OCI-LY7 (cell line): ENCODE results near the gene CHST11.

Experiments used
- CTCF ChIP-seq: fragments of 200-600 bp; sonication (generic); conservative IDR thresholded peaks from 2 replicates; pipeline ENCODE4 v1.5.1; 2014; ENCODE audit warnings: mild to moderate bottlenecking, antibody characterized with exemption, low read length, moderate library complexity, mixed read lengths
- EZH2phosphoT487 ChIP-seq: fragments of 200-600 bp; sonication (generic); IDR thresholded peaks from 2 replicates; pipeline ENCODE4 v1.6.1; 2018; ENCODE audit warnings: low read depth, borderline replicate concordance, mild to moderate bottlenecking, mixed run types, antibody characterized with exemption, low read length, moderate library complexity, mixed read lengths

- TF ChIP-seq CTCF = no peak
- no peak for TF ChIP-seq EZH2phosphoT487
Observed at GRCh38 chr12:104763168-104763805, 306.5 kb downstream of the CHST11 start.
